GM18505 (cell line): ENCODE results near the gene ALG8.
"Not testable (repeated sequence)": the region's sequence is repeated elsewhere in the genome, so short reads cannot be mapped to it uniquely, and the experiment has no call there.

Source experiments
- ATAC-seq: cut with Tn5 transposase; IDR thresholded peaks from one replicate; pipeline ENCODE4 v1.9.1; 2021; ENCODE audit not compliant: unreplicated experiment
- POLR2A ChIP-seq: IDR thresholded peaks from 4 replicates; pipeline ENCODE4 v1.6.1; 2011; ENCODE audit warnings: borderline replicate concordance; ENCODE audit not compliant: insufficient read depth, insufficient read length; ENCODE audit errors: extremely low read depth

ALG8 gene

GRCh38 chr11:78079232-78080083, 60.0 kb downstream of the ALG8 start, which contains the start of gene NDUFC2:
TSS of gene NDUFC2 (minus strand) at chr11:78079862. CDS start at chr11:78079744, 118 bp downstream.
- peak; percentile 77 for ATAC-seq
- TF ChIP-seq POLR2A, result peak; percentile 86

DNA sequence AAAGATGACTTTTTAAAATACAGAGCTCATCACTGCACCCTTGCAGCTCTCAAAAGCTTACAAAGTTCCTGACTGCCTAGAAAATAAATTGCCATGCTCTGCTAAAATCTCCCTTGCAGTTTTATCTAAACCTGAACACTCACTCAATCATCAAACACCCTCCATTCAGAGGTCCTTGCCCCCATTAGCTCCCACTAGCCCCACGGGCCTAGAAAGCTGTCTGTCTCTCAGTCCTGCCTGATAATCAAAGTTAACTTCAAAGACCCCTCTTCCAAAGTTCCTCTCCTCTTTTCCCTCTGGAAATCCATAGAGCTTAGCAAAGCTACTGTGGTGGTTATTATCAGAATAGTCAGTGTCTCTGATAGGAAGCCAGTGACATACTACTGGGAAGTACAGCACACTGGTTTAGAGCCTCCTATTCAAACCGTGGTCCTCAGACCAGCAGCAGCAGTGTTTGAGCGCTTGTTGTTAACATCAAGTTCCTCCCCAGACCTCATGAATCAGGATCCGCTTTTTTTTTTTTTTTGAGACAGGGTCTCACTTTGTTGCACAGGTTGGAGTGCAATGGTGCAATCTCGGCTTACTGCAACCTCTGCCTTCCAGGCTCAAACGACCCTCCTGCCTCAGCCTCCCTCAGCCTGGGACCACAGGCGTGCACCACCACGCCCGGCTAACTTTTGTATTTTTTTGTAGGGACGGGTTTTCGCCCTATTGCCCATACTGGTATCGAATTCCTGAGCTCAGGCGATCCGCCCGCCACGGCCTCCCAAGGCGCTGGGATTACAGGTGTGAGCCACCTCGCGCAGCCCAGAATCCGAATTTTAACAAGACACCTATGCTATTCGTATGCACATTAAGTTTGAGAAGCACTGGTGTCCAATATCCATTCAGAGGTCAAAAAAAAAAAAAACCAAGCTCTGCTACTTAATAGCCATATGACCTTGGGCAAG, 60.9 kb downstream of the ALG8 start:
- no peak for ATAC-seq
- TF ChIP-seq POLR2A, result no peak

DNA sequence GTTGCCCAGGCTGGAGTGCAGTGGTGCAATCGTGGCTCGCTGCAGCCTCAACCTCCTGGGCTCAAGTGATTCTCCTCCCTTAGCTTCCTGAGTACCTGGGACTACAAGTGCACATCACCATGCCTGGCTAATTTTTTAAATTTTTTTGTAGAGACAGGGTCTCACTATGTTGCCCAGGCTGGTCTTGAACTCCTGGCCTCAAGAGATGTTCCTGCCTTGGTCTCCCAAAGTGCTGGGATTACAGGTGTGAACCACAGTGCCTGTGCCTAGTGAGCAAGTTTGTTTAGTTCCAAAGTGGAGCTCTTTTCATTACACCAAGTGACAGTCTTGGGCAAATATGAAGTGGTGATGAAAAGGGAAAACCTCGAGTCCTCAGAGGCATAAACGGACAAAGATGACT, 61.8 kb downstream of the ALG8 start:
- not testable (repeated sequence) for ATAC-seq

GRCh38 chr11:78076733-78077403, 62.6 kb downstream of the ALG8 start:
- ATAC-seq, result no peak
- TF ChIP-seq POLR2A, result no peak

- no peak for TF ChIP-seq POLR2A
- no peak for ATAC-seq
These were observed 64.7 kb downstream of the ALG8 start for GRCh38 chr11:78074756-78075155.

- no peak for TF ChIP-seq POLR2A
- ATAC-seq, result no peak
These were observed 67.0 kb downstream of the ALG8 start for GRCh38 chr11:78072455-78072854.

DNA sequence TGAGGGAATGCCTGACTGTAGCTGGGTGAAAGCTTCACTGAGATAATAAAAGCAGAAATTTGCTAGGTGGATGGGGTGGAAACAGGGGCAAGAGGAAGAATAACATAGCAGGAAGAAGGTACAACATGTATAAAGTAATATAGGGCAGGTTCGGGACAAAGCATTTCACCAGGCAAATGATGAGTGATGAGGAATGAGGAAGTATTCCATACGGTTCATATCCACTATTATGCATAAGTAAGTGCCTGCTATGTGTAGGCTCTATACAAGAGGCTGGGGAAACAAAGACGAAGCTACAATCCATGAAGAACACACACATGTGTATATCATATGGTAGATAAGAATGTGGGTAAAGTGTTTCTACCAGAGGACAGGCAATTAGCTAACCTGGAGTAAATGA, 67.7 kb downstream of the ALG8 start:
- TF ChIP-seq POLR2A, result no peak
- no peak for ATAC-seq

DNA sequence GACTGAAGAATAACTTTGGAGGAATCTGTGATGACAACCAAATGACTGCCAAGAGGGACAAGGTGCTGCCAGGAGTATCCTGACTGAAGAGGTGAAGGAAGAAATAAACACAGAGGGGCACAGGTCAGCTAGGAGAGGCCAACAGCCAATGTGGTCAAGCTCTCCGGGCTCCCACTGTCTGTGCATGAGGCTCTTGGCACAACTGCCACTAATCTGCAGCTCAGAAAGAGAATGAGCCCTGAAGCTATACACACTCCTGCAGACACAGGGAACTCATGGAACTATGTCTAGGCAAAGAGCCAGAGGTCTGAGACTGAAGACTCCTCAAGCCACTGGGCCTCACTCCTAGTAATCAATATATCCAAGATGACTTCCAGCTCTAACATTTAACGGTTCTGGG, 68.8 kb downstream of the ALG8 start:
- no peak for ATAC-seq

GRCh38 chr11:78069465-78069864, 70.0 kb downstream of the ALG8 start:
- no peak for TF ChIP-seq POLR2A
- ATAC-seq, result no peak

More for the DNA sequence above, 68.8 kb downstream of the ALG8 start:
- TF ChIP-seq POLR2A, result no peak

DNA sequence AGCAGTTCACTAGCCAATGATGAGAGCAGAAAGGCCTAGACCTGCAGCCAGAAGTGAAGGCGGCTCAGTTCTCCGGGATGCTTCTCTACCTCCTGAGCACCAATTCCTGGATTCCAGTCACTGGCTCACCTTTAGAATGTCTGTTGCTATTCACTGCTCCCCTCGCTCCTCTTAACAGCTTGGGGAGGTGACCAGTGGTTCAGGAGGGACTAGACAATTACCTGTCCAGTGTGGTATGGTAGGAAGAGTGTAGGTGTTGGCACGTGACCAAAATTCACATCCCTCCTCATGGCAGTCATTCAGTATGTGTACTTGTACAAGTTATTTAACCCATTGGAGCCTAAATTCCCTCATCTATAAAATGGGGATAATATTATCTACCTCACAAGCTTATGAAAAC, 71.7 kb downstream of the ALG8 start:
- no peak for ATAC-seq
- no peak for TF ChIP-seq POLR2A

DNA sequence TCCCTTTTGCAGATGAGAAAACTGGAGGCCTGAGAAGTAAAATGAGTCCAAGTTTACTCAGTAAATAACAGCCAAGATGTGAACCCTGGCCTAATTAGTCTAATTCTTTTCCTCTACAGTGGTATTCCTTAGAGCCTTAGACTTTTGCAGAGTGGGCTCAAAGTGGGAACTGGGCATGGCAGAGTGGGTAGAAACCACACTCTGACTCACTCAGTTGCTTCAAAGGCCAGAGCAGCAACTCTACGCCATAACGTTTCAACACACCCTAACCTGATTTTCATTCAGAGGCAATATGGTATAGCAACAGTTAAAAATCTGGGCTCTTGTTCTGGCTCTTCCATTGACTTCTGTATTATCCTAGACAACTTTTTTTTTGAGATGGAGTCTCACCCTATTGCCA, 73.0 kb downstream of the ALG8 start:
- ATAC-seq, result no peak
- TF ChIP-seq POLR2A, result no peak

GRCh38 chr11:78065203-78065602, 74.2 kb downstream of the ALG8 start:
- no peak for ATAC-seq
- no peak for TF ChIP-seq POLR2A
